Brain microvascular endothelial cell (primary cell): Measurements from ENCODE around the gene BTBD9.

ENCODE experiments used
- DNase-seq: peaks from one replicate; pipeline ENCODE4 v3.0.0-alpha.2; 2020
- H3K27ac ChIP-seq: fragments of 250-450 bp; sonication (Bioruptor Pico); 2 replicates; pipeline ENCODE4 v1.5.1; 2020; ENCODE audit warnings: mild to moderate bottlenecking, moderate library complexity
- H3K27me3 ChIP-seq: fragments of 250-450 bp; sonication (Bioruptor Pico); replicated peaks from 2 replicates; pipeline ENCODE4 v1.5.1; 2020; ENCODE audit warnings: mild to moderate bottlenecking
- H3K36me3 ChIP-seq: fragments of 250-450 bp; sonication (Bioruptor Pico); replicated peaks from 2 replicates; pipeline ENCODE4 v1.5.1; 2020; ENCODE audit warnings: mild to moderate bottlenecking
- H3K4me3 ChIP-seq: 2 replicates; pipeline ENCODE4 v1.5.1; 2011; ENCODE audit warnings: low read depth, mild to moderate bottlenecking, control low read depth, low read length, moderate library complexity
- CTCF ChIP-seq: IDR thresholded peaks from 2 replicates; pipeline ENCODE4 v1.5.1; 2011; ENCODE audit warnings: low read depth, mild to moderate bottlenecking, moderate library complexity, low read length, control low read depth, inconsistent platforms; ENCODE audit errors: missing control alignments
- in situ Hi-C: cut with HindIII; loops from 2 replicates; pipeline ENCODE4 v1.10.0; 2017; ENCODE audit warnings: low sequenced_read_pairs, low pct_ligation_motif_present

Gene BTBD9

GRCh38 chr6:38588631-38589366, 50.9 kb downstream of the BTBD9 start:
- H3K4me3 ChIP-seq: no peak overlapping the region
- in situ Hi-C loops: no loop called here
- H3K27ac ChIP-seq: no peak overlapping the region
- DNase-seq: no peak
- no peaks in the 10 kb centered on the region for H3K27me3 ChIP-seq
- TF ChIP-seq CTCF: no peak
- H3K36me3 ChIP-seq: no peaks in the 10 kb centered on the region

- no peaks in the 10 kb centered on the region for H3K36me3 ChIP-seq
- H3K27ac ChIP-seq: no peak overlapping the region
- in situ Hi-C loops: no loop called here
Measured at GRCh38 chr6:38587766-38588362, 51.9 kb downstream of the BTBD9 start.

GRCh38 chr6:38586992-38587391, 52.7 kb downstream of the BTBD9 start:
- no peak overlapping the region for H3K4me3 ChIP-seq
- H3K36me3 ChIP-seq: no peaks in the 10 kb centered on the region
- H3K27me3 ChIP-seq: no peaks in the 10 kb centered on the region
- in situ Hi-C loops: no loop called here
- no peak for TF ChIP-seq CTCF
- H3K27ac ChIP-seq: no peak overlapping the region
- no peak for DNase-seq

More at GRCh38 chr6:38587766-38588362, 51.9 kb downstream of the BTBD9 start:
- DNase-seq: no peak
- TF ChIP-seq CTCF: no peak
- no peak overlapping the region for H3K4me3 ChIP-seq
- no peaks in the 10 kb centered on the region for H3K27me3 ChIP-seq

GRCh38 chr6:38584731-38585130, 55.0 kb downstream of the BTBD9 start:
- TF ChIP-seq CTCF: no peak
- no peaks in the 10 kb centered on the region for H3K27me3 ChIP-seq
- no peak overlapping the region for H3K27ac ChIP-seq
- no peak for DNase-seq
- H3K36me3 ChIP-seq: no peaks in the 10 kb centered on the region
- in situ Hi-C loops: no loop called here
- H3K4me3 ChIP-seq: no peak overlapping the region

GRCh38 chr6:38583523-38583922, 56.2 kb downstream of the BTBD9 start:
- no peak for DNase-seq
- Histone ChIP-seq H3K36me3 (no peaks in the 10 kb centered on the region), H3K4me3 (no peak overlapping the region), H3K27ac (no peak overlapping the region), H3K27me3 (no peaks in the 10 kb centered on the region)
- in situ Hi-C loops: no loop called here
- no peak for TF ChIP-seq CTCF
